ENCODE data around the gene BIN1. TPM values are rescaled to one million over a fixed set of nuclear protein-coding genes. Genes with fewer than 3 reads are reported as not detected.

BIN1 gene
- total RNA-seq, 1 experiment from 2014 or later = 58.9 TPM

- ATAC-seq = no peak
- Histone ChIP-seq H3K4me1 (ENCODE audit: insufficient read depth, low read length) (peaks cover 34% of the 10 kb centered on the region), H3K27ac (ENCODE audit: low read length) (no peak overlapping the region), H3K9me3 (ENCODE audit: low read length) (no peaks in the 10 kb centered on the region), H3K27me3 (ENCODE audit: low read length) (no peaks in the 10 kb centered on the region), H3K4me3 (ENCODE audit: low read length) (no peak overlapping the region), H4K20me1 (ENCODE audit: low read length) (no peaks in the 10 kb centered on the region), H3K79me2 (ENCODE audit: low read length) (no peaks in the 10 kb centered on the region), H3K9ac (ENCODE audit: low read length) (no peak overlapping the region), H3F3A (ENCODE audit: low read length, unreplicated experiment) (no peaks in the 10 kb centered on the region), H2AFZ (ENCODE audit: low read length) (no peak overlapping the region), H3K4me2 (ENCODE audit: low read length) (no peak overlapping the region), H3K9me2 (replicated peaks; ENCODE audit: low read length) (no peaks in the 10 kb centered on the region), H3K36me3 (ENCODE audit: low read depth, low read length) (no peaks in the 10 kb centered on the region)
- TF ChIP-seq EZH2phosphoT487 (IDR thresholded peaks at IDR 0.05; ENCODE audit: borderline replicate concordance, low read length) (no peak), CTCF (conservative IDR thresholded peaks at IDR 0.05; ENCODE audit: low read depth, low read length) (no peak), EZH2 (IDR thresholded peaks at IDR 0.05; ENCODE audit: low read length, unreplicated experiment) (no peak)
- ChIA-PET CTCF (no interaction called here), POLR2A (ENCODE audit: unreplicated experiment) (no interaction called here)
- DNase-seq = no peak
- BruUV-seq (replicated peaks) = no TSS peak
- intact Hi-C loops (cut with micrococcal nuclease) = no loop called here
Observed at GRCh38 chr2:127146820-127147502, 40.0 kb upstream of the BIN1 start.

GRCh38 chr2:127146071-127146725, 39.2 kb upstream of the BIN1 start:
- ChIA-PET CTCF (no interaction called here), POLR2A (ENCODE audit: unreplicated experiment) (no interaction called here)
- H3K4me1 ChIP-seq (ENCODE audit: insufficient read depth, low read length) = peaks cover 34% of the 10 kb centered on the region
- H3K4me2 ChIP-seq (ENCODE audit: low read length) = no peak overlapping the region
- no peak overlapping the region for H3K9ac ChIP-seq (ENCODE audit: low read length)
- intact Hi-C loops (cut with micrococcal nuclease) = no loop called here
- no peak overlapping the region for H3K27ac ChIP-seq (ENCODE audit: low read length)
- H3K79me2 ChIP-seq (ENCODE audit: low read length) = no peaks in the 10 kb centered on the region
- H3K9me2 ChIP-seq (replicated peaks; ENCODE audit: low read length) = no peaks in the 10 kb centered on the region
- BruUV-seq (replicated peaks) = no TSS peak
- H3F3A ChIP-seq (ENCODE audit: low read length, unreplicated experiment) = no peaks in the 10 kb centered on the region
- H4K20me1 ChIP-seq (ENCODE audit: low read length) = no peaks in the 10 kb centered on the region
- H3K4me3 ChIP-seq (ENCODE audit: low read length) = no peak overlapping the region
- H3K9me3 ChIP-seq (ENCODE audit: low read length) = no peaks in the 10 kb centered on the region
- no peak overlapping the region for H2AFZ ChIP-seq (ENCODE audit: low read length)
- H3K27me3 ChIP-seq (ENCODE audit: low read length) = no peaks in the 10 kb centered on the region
- DNase-seq = no peak
- ATAC-seq = no peak
- no peaks in the 10 kb centered on the region for H3K36me3 ChIP-seq (ENCODE audit: low read depth, low read length)
- no peak for TF ChIP-seq EZH2 (IDR thresholded peaks at IDR 0.05; ENCODE audit: low read length, unreplicated experiment)
- no peak for TF ChIP-seq CTCF (conservative IDR thresholded peaks at IDR 0.05; ENCODE audit: low read depth, low read length)
- TF ChIP-seq EZH2phosphoT487 (IDR thresholded peaks at IDR 0.05; ENCODE audit: borderline replicate concordance, low read length) = no peak

- no peaks in the 10 kb centered on the region for H3K36me3 ChIP-seq (ENCODE audit: low read depth, low read length)
- H3F3A ChIP-seq (ENCODE audit: low read length, unreplicated experiment) = no peaks in the 10 kb centered on the region
- H2AFZ ChIP-seq (ENCODE audit: low read length) = peak overlapping the region; percentile 9; the same call in 1 of the 2 replicates
- H3K9me3 ChIP-seq (ENCODE audit: low read length) = no peaks in the 10 kb centered on the region
- peaks cover 34% of the 10 kb centered on the region for H3K4me1 ChIP-seq (ENCODE audit: insufficient read depth, low read length)
- TF ChIP-seq EZH2phosphoT487 (IDR thresholded peaks at IDR 0.05; ENCODE audit: borderline replicate concordance, low read length) = no peak
- no peak for TF ChIP-seq EZH2 (IDR thresholded peaks at IDR 0.05; ENCODE audit: low read length, unreplicated experiment)
- no peak for TF ChIP-seq CTCF (conservative IDR thresholded peaks at IDR 0.05; ENCODE audit: low read depth, low read length)
- no peak overlapping the region for H3K4me2 ChIP-seq (ENCODE audit: low read length)
- ATAC-seq = peak; percentile 35; the same call in 1 of the 2 replicates
- H3K27ac ChIP-seq (ENCODE audit: low read length) = no peak overlapping the region
- no peaks in the 10 kb centered on the region for H3K27me3 ChIP-seq (ENCODE audit: low read length)
- H3K9ac ChIP-seq (ENCODE audit: low read length) = no peak overlapping the region
- no peak overlapping the region for H3K4me3 ChIP-seq (ENCODE audit: low read length)
- no TSS peak for BruUV-seq (replicated peaks)
- H3K9me2 ChIP-seq (replicated peaks; ENCODE audit: low read length) = no peaks in the 10 kb centered on the region
- DNase-seq = peak; percentile 37
- POLR2A ChIA-PET (ENCODE audit: unreplicated experiment) = no interaction called here
- no peaks in the 10 kb centered on the region for H3K79me2 ChIP-seq (ENCODE audit: low read length)
- CTCF ChIA-PET = no interaction called here
- no peaks in the 10 kb centered on the region for H4K20me1 ChIP-seq (ENCODE audit: low read length)
- intact Hi-C loops (cut with micrococcal nuclease) = no loop called here
Observed at GRCh38 chr2:127145280-127145895, 38.4 kb upstream of the BIN1 start.
